ENCODE measurements around the gene SLMAP. TPM values are rescaled to one million over a fixed set of nuclear protein-coding genes. Genes with fewer than 3 reads are reported as not detected.

Gene SLMAP
- total and polyA plus RNA-seq, 5 experiments from 2014 or later, result 19.6 to 70.6 (median 24.5) TPM

GRCh38 chr3:57943525-57944495 is 187.7 kb downstream of the SLMAP start:
- no peak overlapping the region for H3K4me3 Mint-ChIP-seq
- POLR2A ChIA-PET, result no interaction called here
- H3K27me3 Mint-ChIP-seq, result peaks cover 0 to 4% (median 3%) of the 10 kb centered on the region in 5 donors
- peaks cover 0 to 9% (median 5%) of the 10 kb centered on the region in 3 donors for H3K36me3 Mint-ChIP-seq
- peaks cover 0 to 18% (median 1%) of the 10 kb centered on the region in 9 donors for H3K9me3 Mint-ChIP-seq
- DNase-seq (no peak), ATAC-seq (no peak)
- H3K4me1 Mint-ChIP-seq, result no peaks in the 10 kb centered on the region
- peak overlapping the region in 1 of 10 donors; percentile 91 for H3K27ac Mint-ChIP-seq

GRCh38 chr3:57946970-57947381 is 190.9 kb downstream of the SLMAP start:
- POLR2A ChIA-PET, result no interaction called here
- Mint-ChIP-seq H3K4me1 (peaks cover 0 to 5% (median 0%) of the 10 kb centered on the region in 4 donors), H3K36me3 (peaks cover 0 to under 1% (median 0%) of the 10 kb centered on the region in 3 donors), H3K27ac (no peak overlapping the region), H3K9me3 (peaks cover 0 to 4% (median 0%) of the 10 kb centered on the region in 9 donors), H3K4me3 (no peak overlapping the region), H3K27me3 (peaks cover 0 to 4% (median 3%) of the 10 kb centered on the region in 5 donors)
- DNase-seq (no peak), ATAC-seq (no peak)

GRCh38 chr3:57948080-57948671 is 192.1 kb downstream of the SLMAP start:
- no peak for ATAC-seq
- Mint-ChIP-seq H3K27me3 (peaks cover 0 to 4% (median 3%) of the 10 kb centered on the region in 5 donors), H3K4me3 (no peak overlapping the region), H3K36me3 (no peaks in the 10 kb centered on the region), H3K9me3 (no peaks in the 10 kb centered on the region), H3K4me1 (peaks cover 0 to 5% (median 0%) of the 10 kb centered on the region in 4 donors), H3K27ac (peak overlapping the region in 1 of 10 donors; percentile 47)
- no peak for DNase-seq
- POLR2A ChIA-PET, result no interaction called here

GRCh38 chr3:57948781-57949242 is 192.7 kb downstream of the SLMAP start:
- H3K4me1 Mint-ChIP-seq, result peaks cover 0 to 5% (median 0%) of the 10 kb centered on the region in 4 donors
- H3K4me3 Mint-ChIP-seq, result no peak overlapping the region
- DNase-seq (no peak), ATAC-seq (no peak)
- no peaks in the 10 kb centered on the region for H3K9me3 Mint-ChIP-seq
- no peak overlapping the region for H3K27ac Mint-ChIP-seq
- POLR2A ChIA-PET, result no interaction called here
- peaks cover 0 to 4% (median 3%) of the 10 kb centered on the region in 5 donors for H3K27me3 Mint-ChIP-seq
- H3K36me3 Mint-ChIP-seq, result no peaks in the 10 kb centered on the region

GRCh38 chr3:57949344-57949743 is 193.2 kb downstream of the SLMAP start:
- Mint-ChIP-seq H3K36me3 (no peaks in the 10 kb centered on the region), H3K27me3 (peaks cover 0 to 4% (median 3%) of the 10 kb centered on the region in 5 donors), H3K9me3 (no peaks in the 10 kb centered on the region), H3K4me3 (no peak overlapping the region), H3K27ac (no peak overlapping the region), H3K4me1 (peaks cover 0 to 5% (median 0%) of the 10 kb centered on the region in 4 donors)
- POLR2A ChIA-PET, result no interaction called here
- DNase-seq, result no peak
- ATAC-seq, result no peak

- peaks cover 0 to 5% (median 0%) of the 10 kb centered on the region in 4 donors for H3K4me1 Mint-ChIP-seq
- H3K27me3 Mint-ChIP-seq, result peaks cover 0 to 4% (median 3%) of the 10 kb centered on the region in 5 donors
- POLR2A ChIA-PET, result no interaction called here
- H3K36me3 Mint-ChIP-seq, result no peaks in the 10 kb centered on the region
- no peak overlapping the region for H3K4me3 Mint-ChIP-seq
- no peak overlapping the region for H3K27ac Mint-ChIP-seq
- H3K9me3 Mint-ChIP-seq, result no peaks in the 10 kb centered on the region
- ATAC-seq, result no peak
- DNase-seq, result no peak
These were observed 193.9 kb downstream of the SLMAP start for GRCh38 chr3:57949785-57950615.

GRCh38 chr3:57951066-57951882 is 195.2 kb downstream of the SLMAP start:
- ATAC-seq (no peak), DNase-seq (no peak)
- POLR2A ChIA-PET, result no interaction called here
- H3K27ac Mint-ChIP-seq, result no peak overlapping the region
- no peaks in the 10 kb centered on the region for H3K9me3 Mint-ChIP-seq
- peaks cover 0 to 4% (median 3%) of the 10 kb centered on the region in 5 donors for H3K27me3 Mint-ChIP-seq
- H3K4me3 Mint-ChIP-seq, result no peak overlapping the region
- no peaks in the 10 kb centered on the region for H3K36me3 Mint-ChIP-seq
- H3K4me1 Mint-ChIP-seq, result peaks cover 0 to 5% (median 0%) of the 10 kb centered on the region in 4 donors

GRCh38 chr3:57952208-57952631 is 196.1 kb downstream of the SLMAP start:
- ATAC-seq, result no peak
- Mint-ChIP-seq H3K36me3 (no peaks in the 10 kb centered on the region), H3K9me3 (no peaks in the 10 kb centered on the region), H3K4me3 (no peak overlapping the region), H3K27ac (no peak overlapping the region), H3K27me3 (peaks cover 0 to 4% (median 3%) of the 10 kb centered on the region in 5 donors), H3K4me1 (peaks cover 0 to 5% (median 0%) of the 10 kb centered on the region in 4 donors)
- POLR2A ChIA-PET, result no interaction called here
- no peak for DNase-seq

- H3K27me3 Mint-ChIP-seq, result peaks cover 0 to 4% (median 2%) of the 10 kb centered on the region in 5 donors
- no peak overlapping the region for H3K27ac Mint-ChIP-seq
- no peak for DNase-seq
- POLR2A ChIA-PET, result no interaction called here
- H3K4me3 Mint-ChIP-seq, result no peak overlapping the region
- H3K36me3 Mint-ChIP-seq, result no peaks in the 10 kb centered on the region
- H3K4me1 Mint-ChIP-seq, result peaks cover 0 to 5% (median 0%) of the 10 kb centered on the region in 4 donors
- ATAC-seq, result no peak
- no peaks in the 10 kb centered on the region for H3K9me3 Mint-ChIP-seq
These were observed 196.5 kb downstream of the SLMAP start for GRCh38 chr3:57952651-57953050.

- H3K27me3 Mint-ChIP-seq, result no peaks in the 10 kb centered on the region
- H3K4me3 Mint-ChIP-seq, result no peak overlapping the region
- H3K9me3 Mint-ChIP-seq, result no peaks in the 10 kb centered on the region
- no peak for ATAC-seq
- peaks cover 0 to 3% (median 0%) of the 10 kb centered on the region in 3 donors for H3K36me3 Mint-ChIP-seq
- no peak overlapping the region for H3K27ac Mint-ChIP-seq
- DNase-seq, result no peak
- peaks cover 2 to 10% (median 4%) of the 10 kb centered on the region in 4 donors for H3K4me1 Mint-ChIP-seq
- POLR2A ChIA-PET, result no interaction called here
These were observed 197.5 kb downstream of the SLMAP start for GRCh38 chr3:57953576-57953975.

GRCh38 chr3:57956119-57956832 is 200.2 kb downstream of the SLMAP start:
- Mint-ChIP-seq H3K36me3 (peaks cover 0 to 3% (median 0%) of the 10 kb centered on the region in 3 donors), H3K9me3 (no peaks in the 10 kb centered on the region), H3K4me3 (no peak overlapping the region), H3K27me3 (no peaks in the 10 kb centered on the region), H3K27ac (no peak overlapping the region), H3K4me1 (peaks cover 5 to 24% (median 15%) of the 10 kb centered on the region in 4 donors)
- POLR2A ChIA-PET, result no interaction called here
- DNase-seq, result no peak
- no peak for ATAC-seq
